K562 (cell line): Measurements from ENCODE around the gene TBX1. TPM values are rescaled to one million over a fixed set of nuclear protein-coding genes. Genes with fewer than 3 reads are reported as not detected.

Experiments
- ARID1B ChIP-seq: fragments of 450-650 bp; IDR thresholded peaks from 2 replicates; pipeline ENCODE4 v1.6.1; 2016; ENCODE audit warnings: antibody characterized with exemption, mild to moderate bottlenecking, inconsistent platforms
- EGR1 ChIP-seq: fragments of 450-650 bp; conservative IDR thresholded peaks from 2 replicates; pipeline ENCODE4 v1.6.1; 2017; ENCODE audit warnings: mild to moderate bottlenecking
- FIP1L1 ChIP-seq: fragments of 200-400 bp; formaldehyde crosslinking; IDR thresholded peaks from 2 replicates; pipeline ENCODE4 v1.6.1; 2018; ENCODE audit warnings: mild to moderate bottlenecking, low read depth, low read length; ENCODE audit not compliant: poor library complexity, severe bottlenecking
- GTF2E2 ChIP-seq: fragments of 200-800 bp; sonication (Bioruptor generic); IDR thresholded peaks from 2 replicates; pipeline ENCODE4 v1.6.1; 2016; ENCODE audit warnings: missing genetic modification characterization, missing compliant biosample characterization
- KLF10 ChIP-seq: fragments of 250-450 bp; sonication (Bioruptor Pico); IDR thresholded peaks from 2 replicates; pipeline ENCODE4 v1.6.1; 2021; ENCODE audit warnings: matching md5 sums
- MBD2 ChIP-seq: sonication (generic); IDR thresholded peaks from 2 replicates; pipeline ENCODE4 v1.6.1; 2016; ENCODE audit warnings: low read depth, borderline replicate concordance
- MEF2D ChIP-seq: conservative IDR thresholded peaks from 2 replicates; pipeline ENCODE4 v1.6.1; 2016; ENCODE audit warnings: low read depth, missing genetic modification characterization, missing compliant biosample characterization
- MTF1 ChIP-seq: fragments of 250-450 bp; sonication (Bioruptor Pico); IDR thresholded peaks from 2 replicates; pipeline ENCODE4 v1.9.0; 2021; ENCODE audit warnings: moderate library complexity, mild to moderate bottlenecking, inconsistent platforms, borderline replicate concordance
- NCOA4 ChIP-seq: fragments of 450-650 bp; IDR thresholded peaks from 2 replicates; pipeline ENCODE4 v1.6.1; 2018; ENCODE audit warnings: mild to moderate bottlenecking; ENCODE audit not compliant: partially characterized antibody
- PHB2 ChIP-seq: fragments of 450-650 bp; IDR thresholded peaks from 2 replicates; pipeline ENCODE4 v1.6.1; 2017; ENCODE audit warnings: low read depth
- RAD21 ChIP-seq, 2 experiments: fragments of 250-450 bp in 1 of 2; fragments of 450-650 bp in 1 of 2; sonication (Bioruptor Pico) in 1 of 2; formaldehyde crosslinking in 1 of 2; IDR thresholded peaks in 1 of 2; conservative IDR thresholded peaks in 1 of 2; 2 replicates each; pipeline versions ENCODE4 v1.4.0 to v1.8.0; 2020 to 2022; ENCODE audit warnings: mild to moderate bottlenecking in 2 of 2, moderate library complexity in 1 of 2
- RBFOX2 ChIP-seq: fragments of 200-400 bp; formaldehyde crosslinking; IDR thresholded peaks from 2 replicates; pipeline ENCODE4 v1.6.1; 2017; ENCODE audit warnings: low read depth, mild to moderate bottlenecking, low read length, moderate library complexity
- RBM14 ChIP-seq: fragments of 200-400 bp; formaldehyde crosslinking; IDR thresholded peaks from 2 replicates; pipeline ENCODE4 v1.6.1; 2018; ENCODE audit warnings: low read depth, mild to moderate bottlenecking, low read length, moderate library complexity, borderline replicate concordance; ENCODE audit not compliant: insufficient read depth
- RCOR1 ChIP-seq, 2 experiments: IDR thresholded peaks; 2 replicates each; pipeline ENCODE4 v1.6.1; 2012; ENCODE audit warnings: low read depth in 2 of 2, low read length in 2 of 2, borderline replicate concordance in 1 of 2, improper control_type of control experiment in 1 of 2
- SMAD2 ChIP-seq: fragments of 150-350 bp; IDR thresholded peaks from 2 replicates; pipeline ENCODE4 v1.6.1; 2014; ENCODE audit warnings: low read depth, mild to moderate bottlenecking, low read length
- SMARCA5 ChIP-seq: fragments of 450-650 bp; IDR thresholded peaks from 2 replicates; pipeline ENCODE4 v1.6.1; 2016
- SOX6 ChIP-seq: fragments of 450-650 bp; IDR thresholded peaks from 2 replicates; pipeline ENCODE4 v1.6.1; 2014; ENCODE audit warnings: mild to moderate bottlenecking
- TAF15 ChIP-seq: fragments of 200-400 bp; formaldehyde crosslinking; IDR thresholded peaks from 2 replicates; pipeline ENCODE4 v1.6.1; 2017; ENCODE audit warnings: mild to moderate bottlenecking, low read depth, low read length, moderate library complexity
- TBL1XR1 ChIP-seq, 2 experiments: IDR thresholded peaks; 2 replicates each; pipeline ENCODE4 v1.6.1; 2012; ENCODE audit warnings: improper control_type of control experiment in 2 of 2, low read length in 2 of 2, mild to moderate bottlenecking in 1 of 2
- ZBTB1 ChIP-seq: sonication (generic); formaldehyde crosslinking; IDR thresholded peaks from 2 replicates; pipeline ENCODE4 v1.8.1; 2023; ENCODE audit warnings: missing genetic modification reagents, low read depth, mild to moderate bottlenecking, borderline replicate concordance
- ZC3H8 ChIP-seq: fragments of 450-650 bp; IDR thresholded peaks from 2 replicates; pipeline ENCODE4 v1.6.1; 2017
- polyA plus RNA-seq, 8 experiments: library from polyadenylated mRNA; depleted of rRNA in 4 of 8; stranded (reverse) in 5 of 8; unstranded in 3 of 8; fragments of >200 nt; fragmentation: Nextera tagmentation in 2 of 8; fragmentation: Illumina TruSeq in 1 of 8; extraction: Ambion mirVana in 2 of 8; extraction: Trizol in 1 of 8; gene quantifications; 2 replicates each; pipeline versions ENCODE4 v1.2.1 to v1.2.3, GENCODE V29; 2011 to 2014; ENCODE audit warnings: inconsistent platforms in 1 of 8, missing spikeins in 1 of 8
- total RNA-seq, 7 experiments: library from RNA; depleted of rRNA in 6 of 7; stranded (reverse); fragments of >200 nt in 6 of 7; fragmentation: Illumina TruSeq in 2 of 7; extraction: Trizol in 2 of 7; gene quantifications; 2 replicates each; pipeline versions ENCODE4 v1.2.1 to v1.2.3, GENCODE V29; 2011 to 2021; ENCODE audit warnings: low replicate concordance in 1 of 7
- TF ChIP-seq, protein P1 (sequence below): fragments of 150-350 bp; IDR thresholded peaks from 2 replicates; pipeline ENCODE4 v1.6.1; 2014; ENCODE audit warnings: low read depth, mild to moderate bottlenecking, low read length, borderline replicate concordance
- TF ChIP-seq, protein P2 (sequence below): fragments of 250-450 bp; sonication (Bioruptor Pico); IDR thresholded peaks from 2 replicates; pipeline ENCODE4 v1.9.0; 2021; ENCODE audit warnings: mild to moderate bottlenecking
- TF ChIP-seq, protein P3 (sequence below): fragments of 450-650 bp; formaldehyde crosslinking; IDR thresholded peaks from 2 replicates; pipeline ENCODE4 v1.4.0; 2020; ENCODE audit warnings: mild to moderate bottlenecking, moderate library complexity

Gene TBX1
- total and polyA plus RNA-seq, 9 of the 15 experiments (the other 6 are each of a cell fraction or from before 2014, with no cell fraction given) = 0.07 to 35.0 (median 3.9) TPM

- TF ChIP-seq TAF15 = no peak
- no peak for TF ChIP-seq RBM14
- TF ChIP-seq GTF2E2 (tag) = no peak
- peak in 1 of 2 experiments; percentile 81; a peak in 2 of 4 replicates for TF ChIP-seq TBL1XR1 (IDR thresholded peaks at IDR 0.05; ENCODE audit: low read length in 2 of 2)
- TF ChIP-seq, protein P1, sequence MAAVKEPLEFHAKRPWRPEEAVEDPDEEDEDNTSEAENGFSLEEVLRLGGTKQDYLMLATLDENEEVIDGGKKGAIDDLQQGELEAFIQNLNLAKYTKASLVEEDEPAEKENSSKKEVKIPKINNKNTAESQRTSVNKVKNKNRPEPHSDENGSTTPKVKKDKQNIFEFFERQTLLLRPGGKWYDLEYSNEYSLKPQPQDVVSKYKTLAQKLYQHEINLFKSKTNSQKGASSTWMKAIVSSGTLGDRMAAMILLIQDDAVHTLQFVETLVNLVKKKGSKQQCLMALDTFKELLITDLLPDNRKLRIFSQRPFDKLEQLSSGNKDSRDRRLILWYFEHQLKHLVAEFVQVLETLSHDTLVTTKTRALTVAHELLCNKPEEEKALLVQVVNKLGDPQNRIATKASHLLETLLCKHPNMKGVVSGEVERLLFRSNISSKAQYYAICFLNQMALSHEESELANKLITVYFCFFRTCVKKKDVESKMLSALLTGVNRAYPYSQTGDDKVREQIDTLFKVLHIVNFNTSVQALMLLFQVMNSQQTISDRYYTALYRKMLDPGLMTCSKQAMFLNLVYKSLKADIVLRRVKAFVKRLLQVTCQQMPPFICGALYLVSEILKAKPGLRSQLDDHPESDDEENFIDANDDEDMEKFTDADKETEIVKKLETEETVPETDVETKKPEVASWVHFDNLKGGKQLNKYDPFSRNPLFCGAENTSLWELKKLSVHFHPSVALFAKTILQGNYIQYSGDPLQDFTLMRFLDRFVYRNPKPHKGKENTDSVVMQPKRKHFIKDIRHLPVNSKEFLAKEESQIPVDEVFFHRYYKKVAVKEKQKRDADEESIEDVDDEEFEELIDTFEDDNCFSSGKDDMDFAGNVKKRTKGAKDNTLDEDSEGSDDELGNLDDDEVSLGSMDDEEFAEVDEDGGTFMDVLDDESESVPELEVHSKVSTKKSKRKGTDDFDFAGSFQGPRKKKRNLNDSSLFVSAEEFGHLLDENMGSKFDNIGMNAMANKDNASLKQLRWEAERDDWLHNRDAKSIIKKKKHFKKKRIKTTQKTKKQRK = no peak
- peak; percentile 46; the same call in 1 of the 2 replicates for TF ChIP-seq MBD2
- TF ChIP-seq KLF10 = no peak
- no peak for TF ChIP-seq NCOA4
- peak; percentile 56; the same call in 1 of the 2 replicates for TF ChIP-seq PHB2
- peak; percentile 50; the same call in 1 of the 2 replicates for TF ChIP-seq EGR1
- 0 out of 4 replicates have a peak, but pooled peaks of 1 of the 2 experiments have one; percentile 2 for TF ChIP-seq RAD21 (CRISPR knock-in tag; conservative IDR thresholded peaks at IDR 0.05 in 1 of 2, IDR thresholded peaks at IDR 0.05 in 1 of 2)
- peak; percentile 33; the same call in 1 of the 2 replicates for TF ChIP-seq MEF2D (tag)
- TF ChIP-seq SOX6 = peak; percentile 83
- TF ChIP-seq MTF1 (CRISPR knock-in tag) = peak; percentile 70
- TF ChIP-seq SMARCA5 = peak; percentile 64; the same call in 1 of the 2 replicates
- no peak for TF ChIP-seq FIP1L1
- TF ChIP-seq, protein P2, sequence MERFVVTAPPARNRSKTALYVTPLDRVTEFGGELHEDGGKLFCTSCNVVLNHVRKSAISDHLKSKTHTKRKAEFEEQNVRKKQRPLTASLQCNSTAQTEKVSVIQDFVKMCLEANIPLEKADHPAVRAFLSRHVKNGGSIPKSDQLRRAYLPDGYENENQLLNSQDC (CRISPR knock-in tag) = no peak
- TF ChIP-seq RBFOX2 = peak; percentile 36; the same call in 1 of the 2 replicates
- TF ChIP-seq, protein P3, sequence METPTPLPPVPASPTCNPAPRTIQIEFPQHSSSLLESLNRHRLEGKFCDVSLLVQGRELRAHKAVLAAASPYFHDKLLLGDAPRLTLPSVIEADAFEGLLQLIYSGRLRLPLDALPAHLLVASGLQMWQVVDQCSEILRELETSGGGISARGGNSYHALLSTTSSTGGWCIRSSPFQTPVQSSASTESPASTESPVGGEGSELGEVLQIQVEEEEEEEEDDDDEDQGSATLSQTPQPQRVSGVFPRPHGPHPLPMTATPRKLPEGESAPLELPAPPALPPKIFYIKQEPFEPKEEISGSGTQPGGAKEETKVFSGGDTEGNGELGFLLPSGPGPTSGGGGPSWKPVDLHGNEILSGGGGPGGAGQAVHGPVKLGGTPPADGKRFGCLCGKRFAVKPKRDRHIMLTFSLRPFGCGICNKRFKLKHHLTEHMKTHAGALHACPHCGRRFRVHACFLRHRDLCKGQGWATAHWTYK (CRISPR knock-in tag) = peak; percentile 66; the same call in 1 of the 2 replicates
- TF ChIP-seq ARID1B = peak; percentile 84
- TF ChIP-seq SMAD2 = no peak
- no peak for TF ChIP-seq ZBTB1
- TF ChIP-seq ZC3H8 = 0 out of 2 replicates have a peak, but pooled peaks have one; percentile 55
- peak; percentile 48 to 89; a peak in 2 of 4 replicates for TF ChIP-seq RCOR1 (IDR thresholded peaks at IDR 0.05; ENCODE audit: borderline replicate concordance in 1 of 2, low read depth in 2 of 2, low read length in 2 of 2)
These were observed 54.7 kb downstream of the TBX1 start (continued) for GRCh38 chr22:19815093-19815822.
